HCEC 1CT (cell line): ENCODE measurements around the gene DRD2.
"Not testable (repeated sequence)": the region's sequence is repeated elsewhere in the genome, so short reads cannot be mapped to it uniquely, and the experiment has no call there.

Experiments used
- DNase-seq: peaks from one replicate; pipeline ENCODE4 v3.0.0-alpha.2; 2017

DRD2 gene

GRCh38 chr11:113475160-113475761 lies at the start of gene DRD2:
Gene DRD2 (minus strand): TSS chr11:113475398. CDS start chr11:113424651, 50,747 bp downstream.
- DNase-seq = no peak

DNA sequence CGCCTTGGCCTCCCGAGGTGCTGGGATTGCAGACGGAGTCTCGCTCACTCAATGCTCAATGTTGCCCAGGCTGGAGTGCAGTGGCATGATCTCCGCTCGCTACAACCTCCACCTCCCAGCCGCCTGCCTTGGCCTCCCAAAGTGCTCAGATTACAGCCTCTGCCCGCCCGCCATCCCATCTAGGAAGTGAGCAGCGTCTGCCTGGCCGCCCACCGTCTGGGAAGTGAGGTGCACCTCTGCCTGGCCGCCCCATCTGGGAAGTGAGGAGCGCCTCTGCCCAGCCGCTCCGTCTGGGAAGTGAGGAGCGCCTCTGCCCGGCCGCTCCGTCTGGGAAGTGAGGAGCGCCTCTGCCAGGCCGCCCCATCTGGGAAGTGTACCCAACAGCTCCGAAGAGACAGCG lies 48.7 kb upstream of the DRD2 start:
- DNase-seq = not testable (repeated sequence)

GRCh38 chr11:113521737-113522517 lies 46.7 kb upstream of the DRD2 start:
- no peak for DNase-seq

DNA sequence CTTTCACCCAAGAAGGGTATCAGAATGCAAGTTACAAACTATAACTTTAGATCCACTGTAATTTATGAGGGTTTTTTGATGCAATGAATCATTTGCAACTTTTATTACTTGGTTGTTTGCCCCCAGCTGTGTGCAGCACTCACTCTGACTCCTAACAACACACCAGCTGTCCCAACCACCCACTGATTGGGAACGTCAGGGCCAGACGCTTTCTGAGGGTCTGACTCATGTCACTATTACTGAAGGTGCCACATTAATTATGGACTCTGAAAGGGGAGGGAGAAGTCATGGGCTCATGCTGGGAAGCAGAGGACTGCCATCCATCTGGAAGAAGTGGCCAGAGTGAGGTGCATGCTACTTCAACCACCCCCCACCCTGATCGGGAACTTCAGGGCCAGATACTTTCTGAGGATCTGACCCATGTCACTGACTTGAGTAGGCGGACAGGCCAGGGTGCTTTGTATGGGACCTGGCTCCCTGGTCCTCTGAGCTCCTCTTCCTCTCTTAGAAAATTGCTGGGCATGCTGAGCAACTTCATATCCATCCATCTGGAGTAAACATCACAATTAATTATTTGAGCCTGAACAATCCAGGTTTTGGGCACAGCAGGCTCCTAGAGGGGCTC lies 44.9 kb upstream of the DRD2 start:
- no peak for DNase-seq

- DNase-seq = no peak
Observed at GRCh38 chr11:113518716-113519495, 43.7 kb upstream of the DRD2 start.

DNA sequence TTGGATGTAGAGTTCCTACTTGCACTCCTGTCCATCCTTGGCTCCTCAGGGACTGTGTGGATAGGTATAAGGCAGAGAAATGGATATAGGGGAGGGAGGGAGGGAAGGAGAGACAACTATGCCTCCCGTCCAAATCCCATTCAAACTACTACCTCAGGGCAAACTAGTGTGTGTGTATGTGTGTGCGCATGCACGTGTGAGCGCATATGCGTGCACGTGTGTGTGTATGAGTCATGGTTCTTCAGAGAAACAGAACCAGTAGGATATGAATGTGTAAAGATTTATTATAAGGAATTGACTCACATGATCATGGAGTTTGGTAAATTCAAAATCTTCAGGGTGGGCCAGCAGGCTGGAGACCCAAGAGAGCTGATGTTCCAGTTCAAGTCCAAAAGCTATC lies 42.2 kb upstream of the DRD2 start:
- DNase-seq = no peak

- no peak for DNase-seq
Observed at GRCh38 chr11:113514856-113515255, 39.7 kb upstream of the DRD2 start.

DNA sequence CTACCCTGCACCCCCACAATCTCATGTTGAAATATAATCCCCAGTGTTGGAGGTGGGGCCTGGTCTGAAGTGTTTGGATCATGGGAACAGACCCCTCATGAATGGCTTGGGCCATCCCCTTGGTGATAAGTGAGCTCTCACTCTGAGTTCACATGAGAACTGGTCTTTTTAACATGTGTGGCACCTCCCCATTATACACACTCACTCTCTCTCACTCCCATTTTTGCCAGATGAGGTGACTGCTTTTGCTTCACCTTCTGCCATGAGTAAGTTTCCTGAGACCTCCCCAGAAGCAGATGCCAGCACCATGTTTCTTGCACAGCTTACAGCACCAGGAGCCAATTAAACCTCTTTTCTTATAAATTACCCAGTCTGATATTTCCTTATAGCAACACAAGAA lies 32.1 kb upstream of the DRD2 start:
- no peak for DNase-seq

- DNase-seq = no peak
Observed at GRCh38 chr11:113506893-113507292, 31.7 kb upstream of the DRD2 start.

GRCh38 chr11:113506461-113506860 lies 31.3 kb upstream of the DRD2 start:
- DNase-seq = no peak

- DNase-seq = no peak
Observed at GRCh38 chr11:113505541-113506375, 30.6 kb upstream of the DRD2 start.

DNA sequence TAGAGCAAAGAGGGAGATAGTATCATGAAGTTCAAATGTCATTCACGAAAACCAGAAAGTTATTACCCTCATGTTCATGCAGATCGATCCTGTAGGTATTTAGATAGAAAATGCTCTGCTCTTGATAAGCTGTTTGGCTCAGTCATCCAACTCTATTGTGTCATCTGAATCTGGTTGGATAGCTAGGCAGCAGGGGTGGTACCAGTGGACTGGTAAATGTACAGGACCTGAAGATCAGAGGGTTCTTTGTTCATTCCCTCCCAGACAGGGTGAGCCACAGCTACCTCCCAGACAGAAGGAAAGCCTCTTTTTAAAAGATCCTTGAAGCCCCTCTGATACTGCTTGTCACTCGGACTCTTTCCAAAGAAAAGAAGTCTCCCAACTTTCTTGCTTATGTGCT lies 29.8 kb upstream of the DRD2 start:
- no peak for DNase-seq

DNA sequence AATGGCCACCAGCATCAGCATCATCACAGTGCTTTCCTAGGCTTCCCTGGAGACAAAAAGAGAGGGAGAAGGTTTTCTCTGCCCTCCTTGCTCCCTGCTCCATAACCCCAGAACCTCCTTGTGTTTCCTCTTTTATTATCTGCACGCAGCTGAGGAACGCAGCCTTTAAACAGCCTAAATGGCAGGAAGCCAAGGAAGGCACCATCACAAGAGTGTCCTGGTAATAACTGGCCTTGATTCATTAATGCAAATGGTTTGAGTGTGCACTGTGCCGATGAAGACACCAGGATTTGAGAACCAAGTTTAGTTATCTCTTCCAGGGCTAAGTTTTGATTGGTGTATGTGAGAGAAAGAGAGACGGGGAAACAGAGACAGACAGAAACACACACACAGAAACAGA lies 29.4 kb upstream of the DRD2 start:
- no peak for DNase-seq

GRCh38 chr11:113504071-113504470 lies 28.9 kb upstream of the DRD2 start:
- DNase-seq = no peak

DNA sequence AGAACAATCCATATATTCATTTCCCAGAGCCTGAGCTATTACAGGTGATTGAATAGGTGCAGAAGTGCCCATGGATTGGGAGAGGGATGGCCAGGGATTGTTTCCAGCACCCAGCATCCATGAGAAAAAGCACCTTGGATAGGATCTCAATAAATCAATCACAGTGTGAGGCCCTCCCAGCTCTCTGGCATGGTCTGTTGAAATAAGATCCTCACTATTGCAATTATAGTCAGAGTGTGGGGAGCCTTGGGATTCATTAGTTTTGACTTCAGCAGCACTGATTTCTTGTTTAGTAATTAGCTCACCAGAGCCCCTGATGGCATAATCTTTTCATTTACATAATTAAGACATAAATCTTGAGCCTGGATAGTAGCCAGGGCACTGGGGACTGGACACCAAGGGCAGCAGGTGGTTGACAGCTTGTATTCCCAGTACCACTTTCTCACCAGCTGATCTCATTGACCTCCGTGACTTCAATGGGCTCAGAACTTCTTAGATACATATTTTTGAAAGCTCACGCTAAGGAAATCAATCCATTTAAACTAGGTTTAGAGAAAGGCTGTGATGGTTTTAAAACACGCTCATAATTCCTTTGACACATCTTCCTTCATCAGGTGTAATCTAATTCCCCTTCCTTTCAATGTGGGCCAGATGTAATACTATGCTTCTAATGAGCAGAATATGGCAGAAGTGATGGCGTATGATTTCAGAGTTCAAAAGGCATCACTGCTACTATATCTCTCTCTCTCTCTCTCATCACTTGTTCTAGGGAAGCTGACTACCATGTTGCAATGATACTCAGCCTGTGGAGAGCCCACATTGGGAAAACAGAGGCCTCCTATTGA lies 22.1 kb upstream of the DRD2 start:
- DNase-seq = no peak

DNA sequence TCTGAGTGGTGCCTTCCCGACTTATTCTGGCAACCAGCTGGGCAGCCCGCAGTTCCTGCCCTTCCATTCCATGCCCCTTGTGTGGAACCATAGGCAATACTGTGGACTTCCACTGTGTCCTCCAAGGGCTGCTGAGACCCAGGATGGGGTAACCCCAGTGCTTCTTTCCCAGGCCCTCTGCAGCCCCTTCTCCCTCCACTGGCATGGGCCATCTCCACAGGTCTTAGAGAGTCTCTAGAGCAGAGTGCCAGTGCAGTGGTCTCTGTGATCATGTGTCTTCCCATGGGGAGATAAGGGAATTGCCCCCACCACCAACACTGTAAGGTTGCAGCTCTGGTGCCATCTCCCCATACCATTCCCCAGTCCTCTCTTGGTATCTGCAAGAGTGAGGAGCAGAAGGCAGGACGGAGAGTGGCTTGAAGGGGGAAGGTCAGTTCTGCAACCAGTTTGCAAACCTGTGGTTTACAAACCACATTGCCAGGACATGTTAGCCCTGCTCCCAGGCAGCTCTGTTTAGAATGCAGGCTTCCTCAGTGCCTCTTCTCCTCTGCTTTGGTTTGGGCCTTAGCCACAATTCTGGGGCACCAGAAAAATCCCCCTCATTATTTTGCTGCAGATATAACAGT lies 20.9 kb upstream of the DRD2 start:
- DNase-seq = no peak

GRCh38 chr11:113494021-113494420 lies 18.8 kb upstream of the DRD2 start:
- DNase-seq = no peak

DNA sequence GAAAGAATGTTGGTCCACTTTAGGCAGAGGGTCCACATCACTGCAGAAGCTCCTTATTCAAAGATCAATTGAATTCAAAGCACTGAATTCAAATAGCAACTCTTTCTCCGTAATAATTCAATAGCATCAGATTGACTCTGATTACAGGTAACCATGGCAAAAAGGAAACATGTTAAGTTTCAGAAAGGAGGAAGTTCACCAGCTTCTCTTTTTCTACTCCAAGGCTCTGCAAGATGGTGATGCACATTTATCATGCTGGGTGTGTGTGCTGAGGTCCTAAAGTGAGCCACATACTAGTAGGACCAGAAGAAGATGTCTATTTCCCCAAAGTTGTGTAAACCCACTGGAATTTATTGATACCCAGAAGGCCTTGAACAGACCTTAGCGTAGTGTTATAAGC lies 18.0 kb upstream of the DRD2 start:
- no peak for DNase-seq

GRCh38 chr11:113488931-113489351 lies 13.7 kb upstream of the DRD2 start:
- peak; percentile 3 for DNase-seq

DNA sequence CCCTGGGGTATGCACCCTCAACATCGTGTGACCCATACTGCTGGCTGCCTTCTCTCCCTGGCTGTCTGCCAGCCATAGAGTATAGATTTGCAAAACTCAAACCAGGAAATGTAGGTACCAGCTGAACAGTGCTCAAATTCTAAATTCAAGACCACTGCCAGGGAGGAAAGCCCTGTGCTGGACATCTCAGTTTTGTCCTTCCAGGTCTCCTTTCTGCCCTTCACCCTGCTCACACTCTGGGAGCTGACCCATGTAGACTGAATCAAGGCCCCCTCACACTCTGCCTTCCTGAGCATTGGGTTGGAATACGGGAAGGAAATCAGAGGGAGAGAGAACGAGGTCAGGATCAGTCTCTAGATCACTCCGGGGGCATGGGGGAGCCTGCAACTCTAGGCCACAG lies 12.4 kb upstream of the DRD2 start:
- DNase-seq = no peak

- no peak for DNase-seq
Observed at GRCh38 chr11:113484223-113484622, 9.0 kb upstream of the DRD2 start.
